ENCODE data around the gene IFITM2.
"Not testable (repeated sequence)": the region's sequence is repeated elsewhere in the genome, so short reads cannot be mapped to it uniquely, and the experiment has no call there.

- not testable (repeated sequence) for TF ChIP-seq CTCF (IDR thresholded peaks at IDR 0.05); POLR2AphosphoS5 (IDR thresholded peaks at IDR 0.05; ENCODE audit: insufficient read depth in 1 of 2, low read depth in 1 of 2)
These were observed 42.6 kb downstream of the IFITM2 start for GRCh38 chr11:350033-350722.
